CD14-positive monocyte (primary cell): Measurements from ENCODE around the gene GRIK3. TPM values are rescaled to one million over a fixed set of nuclear protein-coding genes. Genes with fewer than 3 reads are reported as not detected.

Experiments
- DNase-seq, 3 donors: peaks; one replicate each; pipeline ENCODE4 v3.0.0-alpha.2; 2011 to 2022
- H2AFZ ChIP-seq: 2 replicates; pipeline ENCODE4 v1.6.0; 2012; ENCODE audit warnings: mild to moderate bottlenecking, low read depth, low read length, inconsistent platforms; ENCODE audit not compliant: insufficient read depth, poor library complexity, severe bottlenecking
- H3K27ac ChIP-seq, 2 donors: 1 replicate in 1 of 2; 2 replicates in 1 of 2; pipeline ENCODE4 v1.5.1; 2012 to 2013; ENCODE audit warnings: low read length in 2 of 2, control low read depth in 1 of 2, inconsistent platforms in 1 of 2, low read depth in 1 of 2, mild to moderate bottlenecking in 1 of 2
- H3K27me3 ChIP-seq, 2 donors: one replicate each; pipeline versions ENCODE4 v1.6.0 to v1.6.1; 2011 to 2013; ENCODE audit warnings: low read length in 2 of 2; ENCODE audit not compliant: control insufficient read depth in 2 of 2, insufficient read depth in 2 of 2
- H3K36me3 ChIP-seq, 2 donors: replicated peaks in 1 of 2; 1 replicate in 1 of 2; 2 replicates in 1 of 2; pipeline versions ENCODE4 v1.5.1 to v1.6.1; 2012 to 2013; ENCODE audit warnings: low read length in 2 of 2, control low read depth in 1 of 2, inconsistent platforms in 1 of 2, mild to moderate bottlenecking in 1 of 2; ENCODE audit not compliant: insufficient read depth in 2 of 2, control insufficient read depth in 1 of 2
- H3K4me1 ChIP-seq, 2 donors: 1 replicate in 1 of 2; 2 replicates in 1 of 2; pipeline versions ENCODE4 v1.5.1 to v1.6.1; 2012 to 2013; ENCODE audit warnings: low read length in 2 of 2, control low read depth in 1 of 2, inconsistent platforms in 1 of 2, mild to moderate bottlenecking in 1 of 2, moderate library complexity in 1 of 2; ENCODE audit not compliant: insufficient read depth in 2 of 2, control insufficient read depth in 1 of 2
- H3K4me2 ChIP-seq: replicated peaks from 2 replicates; pipeline ENCODE3; 2012; ENCODE audit warnings: low read length, moderate library complexity, mild to moderate bottlenecking; ENCODE audit not compliant: poor library complexity, severe bottlenecking; ENCODE audit errors: extremely low read depth
- H3K4me3 ChIP-seq, 3 experiments: fragments of 200-600 bp in 1 of 3; sonication (generic) in 1 of 3; replicated peaks in 1 of 3; 1 replicate in 2 of 3; 2 replicates in 1 of 3; pipeline ENCODE4 v1.5.1; 2011 to 2013; ENCODE audit warnings: low read length in 3 of 3, mild to moderate bottlenecking in 3 of 3, control low read depth in 2 of 3, low read depth in 2 of 3, inconsistent platforms in 1 of 3, moderate library complexity in 1 of 3
- H3K79me2 ChIP-seq: 2 replicates; pipeline ENCODE4 v1.6.0; 2012; ENCODE audit warnings: mild to moderate bottlenecking, control low read depth, inconsistent platforms, low read length, moderate library complexity; ENCODE audit not compliant: insufficient read depth
- H3K9ac ChIP-seq: 2 replicates; pipeline ENCODE4 v1.6.0; 2017; ENCODE audit warnings: low read length, mild to moderate bottlenecking; ENCODE audit not compliant: insufficient read depth, poor library complexity, severe bottlenecking
- H3K9me3 ChIP-seq, 2 donors: replicated peaks in 1 of 2; 1 replicate in 1 of 2; 2 replicates in 1 of 2; pipeline versions ENCODE4 v1.5.1 to v1.6.1; 2012 to 2013; ENCODE audit warnings: low read length in 2 of 2, control low read depth in 1 of 2; ENCODE audit not compliant: control insufficient read depth in 1 of 2, insufficient read depth in 1 of 2
- H4K20me1 ChIP-seq: 2 replicates; pipeline ENCODE4 v1.6.0; 2012; ENCODE audit warnings: mild to moderate bottlenecking, low read length, control low read depth, moderate library complexity; ENCODE audit not compliant: insufficient read depth
- H3K27ac Mint-ChIP-seq, 7 donors: one replicate each; pipeline ENCODE4 v1.8.0; 2020; ENCODE audit warnings: mild to moderate bottlenecking in 7 of 7, mixed read lengths in 7 of 7, moderate library complexity in 6 of 7, inconsistent platforms in 2 of 7
- H3K27me3 Mint-ChIP-seq, 3 donors: one replicate each; pipeline ENCODE4 v1.8.0; 2021 to 2022; ENCODE audit warnings: low read depth in 3 of 3, mild to moderate bottlenecking in 3 of 3, mixed read lengths in 3 of 3, moderate library complexity in 3 of 3, inconsistent platforms in 1 of 3
- H3K36me3 Mint-ChIP-seq, 2 donors: one replicate each; pipeline ENCODE4 v1.8.0; 2020; ENCODE audit warnings: mixed read lengths in 2 of 2, inconsistent platforms in 1 of 2, mild to moderate bottlenecking in 1 of 2
- H3K4me1 Mint-ChIP-seq: one replicate; pipeline ENCODE4 v1.8.0; 2020; ENCODE audit warnings: mild to moderate bottlenecking, mixed read lengths
- H3K4me3 Mint-ChIP-seq, 2 donors: one replicate each; pipeline ENCODE4 v1.8.0; 2020; ENCODE audit warnings: mild to moderate bottlenecking in 2 of 2, mixed read lengths in 2 of 2, moderate library complexity in 1 of 2
- H3K9me3 Mint-ChIP-seq, 7 donors: one replicate each; pipeline ENCODE4 v1.8.0; 2020 to 2022; ENCODE audit warnings: mixed read lengths in 7 of 7, mild to moderate bottlenecking in 6 of 7, moderate library complexity in 6 of 7, inconsistent platforms in 2 of 7
- CTCF ChIP-seq: fragments of 200-600 bp; IDR thresholded peaks from one replicate; pipeline ENCODE4 v1.8.0; 2022; ENCODE audit warnings: antibody characterized with exemption, mild to moderate bottlenecking
- WGBS: methylation state at CpG from one replicate; pipeline ENCODE4 v1.1.5; 2013; ENCODE audit warnings: missing lambda C conversion rate; ENCODE audit not compliant: insufficient coverage; 5-methylcytosine and 5-hydroxymethylcytosine counted together
- intact Hi-C, 2 donors: fragments of 100-400 bp; cut with micrococcal nuclease; formaldehyde crosslinking; loops; one replicate each; pipeline versions ENCODE4 v1.15.0 to v1.15.1; 2023
- polyA plus RNA-seq, 3 donors: library from polyadenylated mRNA; depleted of rRNA in 1 of 3; unstranded in 2 of 3; stranded (reverse) in 1 of 3; fragments of 300-500 nt in 2 of 3; fragments of >200 nt in 1 of 3; fragmentation: Illumina TruSeq in 2 of 3; gene quantifications; 1 replicate in 2 of 3; 2 replicates in 1 of 3; pipeline ENCODE4 v1.2.3, GENCODE V29; 2012 to 2021

GRIK3 gene
- polyA plus RNA-seq, 3 donors = not detected

DNA sequence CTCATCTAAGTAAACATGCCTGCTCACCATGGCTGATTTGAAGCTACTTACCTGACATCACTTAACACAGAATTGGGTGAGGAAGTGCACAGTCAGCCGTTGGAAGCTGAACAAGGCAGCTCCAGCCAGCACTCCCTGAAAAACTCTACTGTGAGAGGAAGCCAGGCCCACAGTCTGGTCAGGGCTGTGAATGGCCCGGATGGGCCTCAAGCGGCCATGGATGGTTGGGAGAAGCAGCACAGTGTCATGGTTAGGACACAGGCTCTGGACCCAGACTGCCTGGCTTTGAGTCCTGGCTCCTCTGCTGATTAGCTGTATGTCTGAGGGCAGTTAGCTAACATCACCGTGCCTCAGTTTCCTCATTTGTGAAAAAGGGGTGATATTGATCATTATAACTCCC lies 267.8 kb downstream of the GRIK3 start:
- Histone ChIP-seq H3K9ac (no peak overlapping the region), H3K27ac (no peak overlapping the region), H3K79me2 (no peaks in the 10 kb centered on the region), H4K20me1 (no peaks in the 10 kb centered on the region), H3K27me3 (peaks cover 0 to 11% of the 10 kb centered on the region in 2 donors), H2AFZ (no peak overlapping the region), H3K4me2 (no peak overlapping the region), H3K36me3 (no peaks in the 10 kb centered on the region), H3K4me3 (no peak overlapping the region), H3K4me1 (no peaks in the 10 kb centered on the region), H3K9me3 (no peaks in the 10 kb centered on the region)
- Mint-ChIP-seq H3K36me3 (no peaks in the 10 kb centered on the region), H3K27me3 (peaks cover 10 to 14% (median 12%) of the 10 kb centered on the region in 3 donors), H3K4me3 (no peak overlapping the region), H3K4me1 (no peaks in the 10 kb centered on the region), H3K9me3 (peaks cover 0 to 3% (median 0%) of the 10 kb centered on the region in 7 donors), H3K27ac (no peak overlapping the region)
- TF ChIP-seq CTCF = no peak
- 54% methylated on average over 4 of the region's 4 CpGs for WGBS
- intact Hi-C loops = no loop called here
- DNase-seq = no peak

DNA sequence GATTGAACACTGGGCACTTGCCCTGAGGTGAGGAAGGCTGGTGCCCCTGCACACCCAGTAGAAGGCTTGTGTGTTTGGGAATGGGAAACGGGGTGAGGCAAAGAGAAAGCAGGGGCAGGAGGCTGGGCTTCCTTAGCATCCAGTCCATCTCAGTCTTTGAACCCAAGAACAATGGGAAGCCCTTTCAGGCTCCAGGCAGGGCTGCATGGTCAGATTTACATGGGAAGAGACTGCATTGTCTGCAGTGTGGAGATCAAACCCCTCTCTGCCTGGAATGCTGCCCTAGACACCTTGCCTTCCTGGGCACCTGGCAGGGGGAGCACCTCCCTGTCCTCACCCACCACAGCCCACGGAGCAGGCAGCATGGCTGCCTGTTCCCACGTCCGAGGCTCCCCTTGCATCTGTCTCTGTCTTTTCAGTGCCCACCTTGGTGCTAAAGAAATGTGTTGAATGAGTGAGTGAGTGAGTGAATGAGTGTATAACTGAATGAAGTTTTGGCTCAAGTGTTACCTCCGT lies 268.5 kb downstream of the GRIK3 start:
- Mint-ChIP-seq H3K27me3 (peaks cover 9 to 12% (median 10%) of the 10 kb centered on the region in 3 donors), H3K27ac (no peak overlapping the region), H3K4me3 (no peak overlapping the region), H3K36me3 (no peaks in the 10 kb centered on the region), H3K9me3 (peaks cover 0 to 3% (median 0%) of the 10 kb centered on the region in 7 donors), H3K4me1 (no peaks in the 10 kb centered on the region)
- Histone ChIP-seq H2AFZ (no peak overlapping the region), H3K36me3 (no peaks in the 10 kb centered on the region), H3K4me3 (no peak overlapping the region), H3K27me3 (peaks cover 0 to 5% of the 10 kb centered on the region in 2 donors), H3K27ac (no peak overlapping the region), H3K9me3 (no peaks in the 10 kb centered on the region), H4K20me1 (no peaks in the 10 kb centered on the region), H3K4me1 (no peaks in the 10 kb centered on the region), H3K9ac (no peak overlapping the region), H3K79me2 (no peaks in the 10 kb centered on the region), H3K4me2 (no peak overlapping the region)
- no peak for DNase-seq
- no peak for TF ChIP-seq CTCF
- intact Hi-C loops = no loop called here
- 47% methylated on average over 3 of the region's 5 CpGs for WGBS
